Sigmoid colon (tissue), 7 donors: ENCODE results near the gene MRNIP. TPM values are rescaled to one million over a fixed set of nuclear protein-coding genes. Genes with fewer than 3 reads are reported as not detected.
"Not testable (repeated sequence)": the region's sequence is repeated elsewhere in the genome, so short reads cannot be mapped to it uniquely, and the experiment has no call there.

Source experiments
- DNase-seq: peaks from one replicate; pipeline ENCODE4 v3.0.0-alpha.2; 2019
- H3K27ac ChIP-seq, 4 donors: fragments of 200-600 bp; sonication (generic); one replicate each; pipeline ENCODE4 v1.5.1; 2016 to 2019; ENCODE audit warnings: mild to moderate bottlenecking in 1 of 4
- H3K27me3 ChIP-seq, 3 donors: fragments of 200-600 bp; sonication (generic); one replicate each; pipeline ENCODE4 v1.5.1; 2019; ENCODE audit warnings: mild to moderate bottlenecking in 1 of 3
- H3K36me3 ChIP-seq, 4 donors: fragments of 200-600 bp; sonication (generic); one replicate each; pipeline ENCODE4 v1.5.1; 2016 to 2019
- H3K4me1 ChIP-seq, 4 donors: fragments of 200-600 bp; sonication (generic); one replicate each; pipeline ENCODE4 v1.5.1; 2017 to 2019
- H3K4me3 ChIP-seq, 4 donors: fragments of 200-600 bp; sonication (generic); one replicate each; pipeline ENCODE4 v1.5.1; 2017 to 2019; ENCODE audit warnings: mild to moderate bottlenecking in 2 of 4, moderate library complexity in 1 of 4
- H3K9me3 ChIP-seq, 4 donors: fragments of 200-600 bp in 3 of 4; sonication (generic) in 3 of 4; one replicate each; pipeline versions ENCODE4 v1.5.1 to v1.6.1; 2013 to 2019
- CTCF ChIP-seq, 4 experiments: fragments of 450-650 bp in 3 of 4; fragments of 200-600 bp in 1 of 4; IDR thresholded peaks; one replicate each; pipeline ENCODE4 v1.5.1; 2016 to 2019; ENCODE audit warnings: antibody characterized with exemption in 4 of 4, mild to moderate bottlenecking in 3 of 4, moderate library complexity in 2 of 4
- EP300 ChIP-seq, 4 donors: sonication (generic); formaldehyde crosslinking; IDR thresholded peaks; one replicate each; pipeline ENCODE4 v1.6.1; 2017; ENCODE audit warnings: antibody characterized with exemption in 4 of 4
- POLR2A ChIP-seq, 2 donors: fragments of 450-650 bp; IDR thresholded peaks; one replicate each; pipeline ENCODE4 v1.6.1; 2016; ENCODE audit warnings: antibody characterized with exemption in 2 of 2, mild to moderate bottlenecking in 2 of 2, moderate library complexity in 2 of 2
- POLR2AphosphoS5 ChIP-seq, 4 donors: sonication (generic); formaldehyde crosslinking; IDR thresholded peaks; one replicate each; pipeline ENCODE4 v1.6.1; 2017; ENCODE audit warnings: antibody characterized with exemption in 4 of 4
- WGBS, 2 donors: extraction: QIAGEN DNeasy Blood & Tissue Kit; methylation state at CpG; one replicate each; pipeline ENCODE4 v1.1.7; 2013; 5-methylcytosine and 5-hydroxymethylcytosine counted together
- intact Hi-C: fragments of 100-400 bp; cut with DNase I; formaldehyde crosslinking; loops from one replicate; pipeline ENCODE4 v1.15.1; 2023
- polyA plus RNA-seq, 3 donors: library from polyadenylated mRNA; stranded (reverse); fragments of 200-250 nt; gene quantifications; one replicate each; pipeline ENCODE4 v1.2.3, GENCODE V29; 2013
- total RNA-seq, 4 donors: library from RNA; depleted of rRNA; stranded (reverse); fragments of >200 nt; gene quantifications; one replicate each; pipeline ENCODE4 v1.1.0, GENCODE V29; 2016
- donor health status: healthy with polysubstance abuse.
- donor health status: Bipolar disorder and iron deficiency.
- donor health status: healthy.

Gene MRNIP
- total and polyA plus RNA-seq, 7 donors: 8.3 to 59.8 (median 30.7) TPM

GRCh38 chr5:179872055-179872827 is 13.6 kb upstream of the MRNIP start:
- H3K27ac ChIP-seq: no peak overlapping the region
- DNase-seq: no peak
- H3K36me3 ChIP-seq: peaks cover 29 to 93% (median 46%) of the 10 kb centered on the region in 4 donors
- H3K27me3 ChIP-seq: no peaks in the 10 kb centered on the region
- H3K4me3 ChIP-seq: no peak overlapping the region
- WGBS, 2 donors: 94 to 96% methylated on average over 15 of the region's 18 CpGs
- H3K4me1 ChIP-seq: no peaks in the 10 kb centered on the region
- intact Hi-C loops: no loop called here
- no peaks in the 10 kb centered on the region for H3K9me3 ChIP-seq
- TF ChIP-seq POLR2A (IDR thresholded peaks at IDR 0.05) (no peak), CTCF (IDR thresholded peaks at IDR 0.05) (no peak), POLR2AphosphoS5 (IDR thresholded peaks at IDR 0.05) (no peak), EP300 (IDR thresholded peaks at IDR 0.05) (no peak)

- H3K27me3 ChIP-seq, DNase-seq, H3K4me1 ChIP-seq, intact Hi-C loops, H3K9me3 ChIP-seq, H3K27ac ChIP-seq, H3K4me3 ChIP-seq: not testable (repeated sequence)
- peaks cover 29 to 94% (median 50%) of the 10 kb centered on the region in 4 donors for H3K36me3 ChIP-seq
- WGBS, 2 donors: 95 to 96% methylated on average over 14 of the region's 14 CpGs
Observed at GRCh38 chr5:179871533-179871932, 12.9 kb upstream of the MRNIP start.

- no peak overlapping the region for H3K27ac ChIP-seq
- 95 to 96% methylated on average over 3 of the region's 3 CpGs for WGBS, 2 donors
- intact Hi-C loops: no loop called here
- no peak for DNase-seq
- TF ChIP-seq POLR2AphosphoS5 (IDR thresholded peaks at IDR 0.05) (no peak), POLR2A (IDR thresholded peaks at IDR 0.05) (no peak), CTCF (IDR thresholded peaks at IDR 0.05) (no peak), EP300 (IDR thresholded peaks at IDR 0.05) (no peak)
- no peaks in the 10 kb centered on the region for H3K27me3 ChIP-seq
- no peak overlapping the region for H3K4me3 ChIP-seq
- H3K9me3 ChIP-seq: no peaks in the 10 kb centered on the region
- H3K4me1 ChIP-seq: no peaks in the 10 kb centered on the region
- peaks cover 28 to 94% (median 50%) of the 10 kb centered on the region in 4 donors for H3K36me3 ChIP-seq
Observed at GRCh38 chr5:179870952-179871351, 12.3 kb upstream of the MRNIP start.

GRCh38 chr5:179870403-179870903 is 11.8 kb upstream of the MRNIP start:
- no peak for DNase-seq
- intact Hi-C loops: no loop called here
- 86 to 90% methylated on average over 17 of the region's 17 CpGs for WGBS, 2 donors

More at GRCh38 chr5:179870403-179870903, 11.8 kb upstream of the MRNIP start:
- TF ChIP-seq POLR2A (IDR thresholded peaks at IDR 0.05) (no peak), POLR2AphosphoS5 (IDR thresholded peaks at IDR 0.05) (no peak), EP300 (IDR thresholded peaks at IDR 0.05) (no peak), CTCF (IDR thresholded peaks at IDR 0.05) (no peak)
- no peak overlapping the region for H3K4me3 ChIP-seq
- H3K27me3 ChIP-seq: no peaks in the 10 kb centered on the region
- H3K27ac ChIP-seq: no peak overlapping the region
- no peaks in the 10 kb centered on the region for H3K4me1 ChIP-seq
- H3K9me3 ChIP-seq: no peaks in the 10 kb centered on the region
- H3K36me3 ChIP-seq: peaks cover 23 to 93% (median 49%) of the 10 kb centered on the region in 4 donors
